ENCODE measurements around the gene ARMH3.

GRCh38 chr10:101894742-101895141 lies 161.2 kb downstream of the ARMH3 start:
- no peak for TF ChIP-seq CTCF (IDR thresholded peaks at IDR 0.05; ENCODE audit: low read depth, low read length, poor library complexity, severe bottlenecking)
- TF ChIP-seq EZH2phosphoT487 (IDR thresholded peaks at IDR 0.05; ENCODE audit: borderline replicate concordance, low read length): no peak

Data from DOHH2 (cell line).